IPS-15b (cell line): ENCODE data around the gene TEX11.
"Not testable (repeated sequence)": the region's sequence is repeated elsewhere in the genome, so short reads cannot be mapped to it uniquely, and the experiment has no call there.

Experiments
- H3K27me3 ChIP-seq: one replicate; pipeline ENCODE4 v1.6.1; 2013; ENCODE audit warnings: low read length; ENCODE audit not compliant: control insufficient read depth, insufficient read depth
- H3K36me3 ChIP-seq: one replicate; pipeline ENCODE4 v1.6.1; 2013; ENCODE audit warnings: low read length; ENCODE audit not compliant: control insufficient read depth, insufficient read depth
- H3K4me1 ChIP-seq: one replicate; pipeline ENCODE4 v1.6.1; 2013; ENCODE audit warnings: mild to moderate bottlenecking, low read length; ENCODE audit not compliant: control insufficient read depth, insufficient read depth
- H3K4me3 ChIP-seq: one replicate; pipeline ENCODE4 v1.5.1; 2013; ENCODE audit warnings: low read depth, low read length
- H3K9ac ChIP-seq: one replicate; pipeline ENCODE4 v1.6.1; 2013; ENCODE audit warnings: low read depth, mild to moderate bottlenecking, low read length
- H3K9me3 ChIP-seq: one replicate; pipeline ENCODE4 v1.6.1; 2013; ENCODE audit warnings: mild to moderate bottlenecking, low read length; ENCODE audit not compliant: control insufficient read depth, insufficient read depth

TEX11 gene

GRCh38 chrX:70754169-70754848 lies 154.2 kb downstream of the TEX11 start:
- Histone ChIP-seq H3K9ac (no peak overlapping the region), H3K4me3 (no peak overlapping the region), H3K36me3 (no peaks in the 10 kb centered on the region), H3K4me1 (no peaks in the 10 kb centered on the region), H3K9me3 (no peaks in the 10 kb centered on the region), H3K27me3 (no peaks in the 10 kb centered on the region)

GRCh38 chrX:70733774-70734173 lies 174.7 kb downstream of the TEX11 start:
- not testable (repeated sequence) for H3K9ac ChIP-seq, H3K36me3 ChIP-seq, H3K27me3 ChIP-seq, H3K4me3 ChIP-seq, H3K4me1 ChIP-seq, H3K9me3 ChIP-seq

- not testable (repeated sequence) for H3K27me3 ChIP-seq, H3K4me3 ChIP-seq, H3K36me3 ChIP-seq, H3K9ac ChIP-seq, H3K9me3 ChIP-seq, H3K4me1 ChIP-seq
Measured at GRCh38 chrX:70727961-70728360, 180.6 kb downstream of the TEX11 start.

- no peaks in the 10 kb centered on the region for H3K9me3 ChIP-seq
- H3K36me3 ChIP-seq, result no peaks in the 10 kb centered on the region
- no peak overlapping the region for H3K4me3 ChIP-seq
- no peaks in the 10 kb centered on the region for H3K4me1 ChIP-seq
- H3K9ac ChIP-seq, result no peak overlapping the region
- no peaks in the 10 kb centered on the region for H3K27me3 ChIP-seq
Measured at GRCh38 chrX:70720721-70721120, 187.8 kb downstream of the TEX11 start.

GRCh38 chrX:70711336-70711735 lies 197.2 kb downstream of the TEX11 start:
- not testable (repeated sequence) for H3K27me3 ChIP-seq, H3K9me3 ChIP-seq

GRCh38 chrX:70694339-70695122 lies 214.0 kb downstream of the TEX11 start:
- no peak overlapping the region for H3K9ac ChIP-seq
- H3K9me3 ChIP-seq, result peaks cover 7% of the 10 kb centered on the region
- no peak overlapping the region for H3K4me3 ChIP-seq
- no peaks in the 10 kb centered on the region for H3K27me3 ChIP-seq
- H3K36me3 ChIP-seq, result no peaks in the 10 kb centered on the region
- H3K4me1 ChIP-seq, result no peaks in the 10 kb centered on the region

More at GRCh38 chrX:70711336-70711735, 197.2 kb downstream of the TEX11 start:
- H3K9ac ChIP-seq, H3K4me3 ChIP-seq, H3K36me3 ChIP-seq, H3K4me1 ChIP-seq: not testable (repeated sequence)

- not testable (repeated sequence) for H3K4me3 ChIP-seq, H3K27me3 ChIP-seq, H3K9me3 ChIP-seq, H3K9ac ChIP-seq, H3K36me3 ChIP-seq, H3K4me1 ChIP-seq
Measured at GRCh38 chrX:70679455-70679854, 229.1 kb downstream of the TEX11 start.

- no peak overlapping the region for H3K4me3 ChIP-seq
- H3K4me1 ChIP-seq, result no peaks in the 10 kb centered on the region
- H3K9me3 ChIP-seq, result no peaks in the 10 kb centered on the region
- H3K36me3 ChIP-seq, result no peaks in the 10 kb centered on the region
- H3K27me3 ChIP-seq, result no peaks in the 10 kb centered on the region
- no peak overlapping the region for H3K9ac ChIP-seq
Measured at GRCh38 chrX:70675284-70675683, 233.2 kb downstream of the TEX11 start.

GRCh38 chrX:70672326-70672725 lies 236.2 kb downstream of the TEX11 start:
- Histone ChIP-seq H3K36me3 (no peaks in the 10 kb centered on the region), H3K9me3 (no peaks in the 10 kb centered on the region), H3K27me3 (no peaks in the 10 kb centered on the region), H3K9ac (no peak overlapping the region), H3K4me1 (no peaks in the 10 kb centered on the region), H3K4me3 (no peak overlapping the region)

- Histone ChIP-seq H3K27me3 (no peaks in the 10 kb centered on the region), H3K9ac (no peak overlapping the region), H3K4me3 (no peak overlapping the region), H3K4me1 (no peaks in the 10 kb centered on the region), H3K9me3 (no peaks in the 10 kb centered on the region), H3K36me3 (no peaks in the 10 kb centered on the region)
Measured at GRCh38 chrX:70669120-70669519, 239.4 kb downstream of the TEX11 start.

- no peak overlapping the region for H3K9ac ChIP-seq
- no peaks in the 10 kb centered on the region for H3K36me3 ChIP-seq
- no peaks in the 10 kb centered on the region for H3K27me3 ChIP-seq
- no peaks in the 10 kb centered on the region for H3K9me3 ChIP-seq
- H3K4me1 ChIP-seq, result no peaks in the 10 kb centered on the region
- no peak overlapping the region for H3K4me3 ChIP-seq
Measured at GRCh38 chrX:70664726-70665125, 243.8 kb downstream of the TEX11 start.

- H3K9me3 ChIP-seq, H3K4me1 ChIP-seq, H3K27me3 ChIP-seq, H3K4me3 ChIP-seq, H3K36me3 ChIP-seq, H3K9ac ChIP-seq: not testable (repeated sequence)
Measured at GRCh38 chrX:70661124-70661523, 247.4 kb downstream of the TEX11 start.
